HCT116 (cell line): ENCODE measurements around the gene HTR5A. TPM values are rescaled to one million over a fixed set of nuclear protein-coding genes. Genes with fewer than 3 reads are reported as not detected.

Experiments used
- ATAC-seq: fragments of 200-7000 bp; cut with Tn5 transposase; 2 replicates; pipeline ENCODE4 v1.9.1; 2020; ENCODE audit warnings: mild to moderate bottlenecking, moderate library complexity
- BruUV-seq: library from RNA; stranded (reverse); fragments of 400-500 nt; replicated peaks from 2 replicates; lab custom pipeline; 2021; lab: Mats Ljungman, UMichigan
- CTCF ChIA-PET: fragments of 300-600 bp; sonication (Branson Sonifier 250); formaldehyde crosslinking; loops from one replicate; lab custom pipeline; 2021; ENCODE audit warnings: antibody characterized with exemption; lab: Charles Lee
- POLR2A ChIA-PET: fragments of 300-600, 350-600 bp; sonication (Branson Sonifier 250); formaldehyde crosslinking; loops from one replicate; lab custom pipeline; 2021; ENCODE audit warnings: antibody characterized with exemption; lab: Charles Lee
- RAD21 ChIA-PET, 2 experiments: fragments of 300-600 bp; sonication (Branson Sonifier 250); formaldehyde crosslinking; loops; one replicate each; lab custom pipeline; 2023; ENCODE audit warnings: low total read pairs in 2 of 2; ENCODE audit not compliant: uncharacterized antibody in 2 of 2, unreplicated experiment in 2 of 2, low non-redundant PET in 1 of 2; lab: Charles Lee
- DNase-seq: peaks from one replicate; pipeline ENCODE4 v3.0.0-alpha.2; 2010; ENCODE audit warnings: low read depth, low spot score
- H2AFZ ChIP-seq: fragments of 200-600 bp; shearing (Covaris generic), sonication (generic); 2 replicates; pipeline ENCODE4 v1.6.1; 2017; ENCODE audit warnings: low read depth, mixed run types, mixed read lengths, antibody characterized with exemption, low read length; ENCODE audit not compliant: poor library complexity, severe bottlenecking
- H3K27ac ChIP-seq: 2 replicates; pipeline ENCODE4 v1.5.1; 2012; ENCODE audit warnings: low read depth, low read length
- H3K27me3 ChIP-seq: fragments of 200-600 bp; sonication (generic); 2 replicates; pipeline ENCODE4 v1.6.1; 2016; ENCODE audit warnings: mixed run types, low read length, mixed read lengths; ENCODE audit not compliant: insufficient read depth
- H3K36me3 ChIP-seq, 2 experiments: fragments of 200-500 bp in 1 of 2; fragments of 200-600 bp in 1 of 2; sonication (Bioruptor generic) in 1 of 2; sonication (generic) in 1 of 2; 2 replicates each; pipeline versions ENCODE4 v1.5.1 to v1.6.1; 2014 to 2016; ENCODE audit warnings: low read length in 2 of 2, inconsistent platforms in 1 of 2, mixed read lengths in 1 of 2, mixed run types in 1 of 2; ENCODE audit not compliant: insufficient read depth in 2 of 2, control insufficient read depth in 1 of 2
- H3K4me1 ChIP-seq, 2 experiments: fragments of 200-600 bp in 1 of 2; sonication (generic) in 1 of 2; 2 replicates each; pipeline versions ENCODE4 v1.5.1 to v1.6.1; 2012 to 2017; ENCODE audit warnings: low read length in 2 of 2, inconsistent platforms in 1 of 2, mild to moderate bottlenecking in 1 of 2, mixed read lengths in 1 of 2, mixed run types in 1 of 2, moderate library complexity in 1 of 2; ENCODE audit not compliant: insufficient read depth in 2 of 2, control insufficient read depth in 1 of 2
- H3K4me2 ChIP-seq: fragments of 200-600 bp; sonication (generic); 2 replicates; pipeline ENCODE4 v1.6.1; 2017; ENCODE audit warnings: mixed run types, low read length, mixed read lengths
- H3K4me3 ChIP-seq, 2 experiments: fragments of 200-600 bp in 1 of 2; sonication (generic) in 1 of 2; replicated peaks in 1 of 2; 2 replicates each; pipeline ENCODE4 v1.5.1; 2011 to 2016; ENCODE audit warnings: low read length in 2 of 2, control low read depth in 1 of 2, low read depth in 1 of 2, mild to moderate bottlenecking in 1 of 2, mixed read lengths in 1 of 2, mixed run types in 1 of 2
- H3K79me2 ChIP-seq: fragments of 200-600 bp; sonication (generic); 2 replicates; pipeline ENCODE4 v1.6.1; 2017; ENCODE audit warnings: mild to moderate bottlenecking, mixed run types, low read length, moderate library complexity, mixed read lengths; ENCODE audit not compliant: insufficient read depth
- H3K9ac ChIP-seq: fragments of 200-600 bp; sonication (generic); 2 replicates; pipeline ENCODE4 v1.6.1; 2016; ENCODE audit warnings: low read length, mixed read lengths
- H3K9me2 ChIP-seq: fragments of 200-600 bp; sonication (generic), shearing (Covaris generic); 2 replicates; pipeline ENCODE4 v1.6.1; 2017; ENCODE audit warnings: mixed run types, mild to moderate bottlenecking, moderate library complexity; ENCODE audit not compliant: insufficient read depth
- H3K9me3 ChIP-seq, 2 experiments: fragments of 200-500 bp in 1 of 2; fragments of 200-600 bp in 1 of 2; sonication (Bioruptor generic) in 1 of 2; sonication (generic) in 1 of 2; 2 replicates each; pipeline ENCODE4 v1.6.1; 2014 to 2017; ENCODE audit warnings: low read length in 2 of 2, mixed read lengths in 2 of 2, inconsistent platforms in 1 of 2, low read depth in 1 of 2, mild to moderate bottlenecking in 1 of 2, mixed run types in 1 of 2, moderate library complexity in 1 of 2; ENCODE audit not compliant: control insufficient read depth in 1 of 2, insufficient read depth in 1 of 2
- H4K20me1 ChIP-seq: fragments of 200-600 bp; sonication (generic), shearing (Covaris generic); 2 replicates; pipeline ENCODE4 v1.6.1; 2017; ENCODE audit warnings: mixed run types, mild to moderate bottlenecking, moderate library complexity; ENCODE audit not compliant: insufficient read depth
- CBX3 ChIP-seq: IDR thresholded peaks from 2 replicates; pipeline ENCODE4 v1.6.1; 2012; ENCODE audit warnings: low read depth
- CEBPB ChIP-seq: IDR thresholded peaks from 2 replicates; pipeline ENCODE4 v1.6.1; 2012; ENCODE audit warnings: low read depth
- CTCF ChIP-seq, 3 experiments: fragments of 200-600 bp in 1 of 3; sonication (generic) in 1 of 3; IDR thresholded peaks in 2 of 3; conservative IDR thresholded peaks in 1 of 3; 2 replicates each; pipeline ENCODE4 v1.5.1; 2012 to 2017; ENCODE audit warnings: low read depth in 2 of 3, low read length in 2 of 3, antibody characterized with exemption in 1 of 3, borderline replicate concordance in 1 of 3, control low read depth in 1 of 3, mild to moderate bottlenecking in 1 of 3, mixed read lengths in 1 of 3, mixed run types in 1 of 3, moderate library complexity in 1 of 3; ENCODE audit not compliant: insufficient read depth in 1 of 3
- EGR1 ChIP-seq: IDR thresholded peaks from 2 replicates; pipeline ENCODE4 v1.6.1; 2012; ENCODE audit warnings: low read depth
- EZH2 ChIP-seq: fragments of 200-600 bp; sonication (generic); IDR thresholded peaks from 2 replicates; pipeline ENCODE4 v1.6.1; 2017; ENCODE audit warnings: antibody characterized with exemption, mixed run types
- EZH2phosphoT487 ChIP-seq: fragments of 200-600 bp; IDR thresholded peaks from 2 replicates; pipeline ENCODE4 v1.6.1; 2018; ENCODE audit warnings: antibody characterized with exemption, borderline replicate concordance
- FOSL1 ChIP-seq: IDR thresholded peaks from 2 replicates; pipeline ENCODE4 v1.6.1; 2012; ENCODE audit warnings: low read depth
- JUND ChIP-seq: IDR thresholded peaks from 2 replicates; pipeline ENCODE4 v1.6.1; 2012
- POLR2A ChIP-seq: IDR thresholded peaks from 2 replicates; pipeline ENCODE4 v1.7.0; 2011; ENCODE audit warnings: borderline replicate concordance; ENCODE audit not compliant: insufficient read depth, insufficient read length; ENCODE audit errors: extremely low read depth
- SIN3A ChIP-seq: IDR thresholded peaks from 2 replicates; pipeline ENCODE4 v1.6.1; 2012; ENCODE audit warnings: low read depth
- TCF7L2 ChIP-seq: IDR thresholded peaks from 2 replicates; pipeline ENCODE4 v1.7.0; 2011; ENCODE audit warnings: borderline replicate concordance, inconsistent platforms; ENCODE audit not compliant: insufficient read depth, insufficient read length; ENCODE audit errors: extremely low read depth
- ZBTB33 ChIP-seq: IDR thresholded peaks from 2 replicates; pipeline ENCODE4 v1.6.1; 2011; ENCODE audit warnings: mild to moderate bottlenecking, low read length, moderate library complexity; ENCODE audit not compliant: insufficient replicate concordance; ENCODE audit errors: extremely low read depth
- ZNF274 ChIP-seq: fragments of 200-500 bp; sonication (Bioruptor generic); IDR thresholded peaks from 2 replicates; pipeline ENCODE4 v1.6.1; 2014; ENCODE audit warnings: mild to moderate bottlenecking, low read depth, low read length, inconsistent platforms
- intact Hi-C: fragments of 100-400 bp; cut with micrococcal nuclease; formaldehyde crosslinking; loops from 2 replicates; pipeline ENCODE4 v1.10.0; 2022
- total RNA-seq: library from RNA; stranded (reverse); gene quantifications from one replicate; pipeline ENCODE4 v1.2.1, GENCODE V29; 2021; ENCODE audit not compliant: unreplicated experiment
- TF ChIP-seq, protein P1 (sequence below): IDR thresholded peaks from 2 replicates; pipeline ENCODE4 v1.6.1; 2012; ENCODE audit warnings: low read depth

The HTR5A gene
- total RNA-seq, 1 experiment from 2014 or later = not detected

GRCh38 chr7:155122831-155123230 lies 52.7 kb downstream of the HTR5A start:
- H3K27ac ChIP-seq = no peak overlapping the region
- TF ChIP-seq TCF7L2 (no peak), ZNF274 (no peak), EGR1 (no peak), CTCF (IDR thresholded peaks at IDR 0.05 in 2 of 3, conservative IDR thresholded peaks at IDR 0.05 in 1 of 3; ENCODE audit: borderline replicate concordance in 1 of 3, insufficient read depth in 1 of 3, low read depth in 2 of 3, low read length in 2 of 3) (no peak), EZH2 (no peak), JUND (no peak), CEBPB (no peak), SIN3A (no peak), POLR2A (no peak), ZBTB33 (no peak), CBX3 (no peak), FOSL1 (no peak), EZH2phosphoT487 (no peak)
- TF ChIP-seq, protein P1, sequence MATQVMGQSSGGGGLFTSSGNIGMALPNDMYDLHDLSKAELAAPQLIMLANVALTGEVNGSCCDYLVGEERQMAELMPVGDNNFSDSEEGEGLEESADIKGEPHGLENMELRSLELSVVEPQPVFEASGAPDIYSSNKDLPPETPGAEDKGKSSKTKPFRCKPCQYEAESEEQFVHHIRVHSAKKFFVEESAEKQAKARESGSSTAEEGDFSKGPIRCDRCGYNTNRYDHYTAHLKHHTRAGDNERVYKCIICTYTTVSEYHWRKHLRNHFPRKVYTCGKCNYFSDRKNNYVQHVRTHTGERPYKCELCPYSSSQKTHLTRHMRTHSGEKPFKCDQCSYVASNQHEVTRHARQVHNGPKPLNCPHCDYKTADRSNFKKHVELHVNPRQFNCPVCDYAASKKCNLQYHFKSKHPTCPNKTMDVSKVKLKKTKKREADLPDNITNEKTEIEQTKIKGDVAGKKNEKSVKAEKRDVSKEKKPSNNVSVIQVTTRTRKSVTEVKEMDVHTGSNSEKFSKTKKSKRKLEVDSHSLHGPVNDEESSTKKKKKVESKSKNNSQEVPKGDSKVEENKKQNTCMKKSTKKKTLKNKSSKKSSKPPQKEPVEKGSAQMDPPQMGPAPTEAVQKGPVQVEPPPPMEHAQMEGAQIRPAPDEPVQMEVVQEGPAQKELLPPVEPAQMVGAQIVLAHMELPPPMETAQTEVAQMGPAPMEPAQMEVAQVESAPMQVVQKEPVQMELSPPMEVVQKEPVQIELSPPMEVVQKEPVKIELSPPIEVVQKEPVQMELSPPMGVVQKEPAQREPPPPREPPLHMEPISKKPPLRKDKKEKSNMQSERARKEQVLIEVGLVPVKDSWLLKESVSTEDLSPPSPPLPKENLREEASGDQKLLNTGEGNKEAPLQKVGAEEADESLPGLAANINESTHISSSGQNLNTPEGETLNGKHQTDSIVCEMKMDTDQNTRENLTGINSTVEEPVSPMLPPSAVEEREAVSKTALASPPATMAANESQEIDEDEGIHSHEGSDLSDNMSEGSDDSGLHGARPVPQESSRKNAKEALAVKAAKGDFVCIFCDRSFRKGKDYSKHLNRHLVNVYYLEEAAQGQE = no peak
- TF ChIP-seq, all 23 proteins: peak for 0
- H4K20me1 ChIP-seq = no peaks in the 10 kb centered on the region
- CTCF ChIA-PET = no interaction called here
- no peaks in the 10 kb centered on the region for H3K9me2 ChIP-seq
- no peaks in the 10 kb centered on the region for H3K79me2 ChIP-seq
- POLR2A ChIA-PET = no interaction called here
- H3K9me3 ChIP-seq = peaks cover 0 to 5% of the 10 kb centered on the region in 2 experiments; a peak in 1 of 4 replicates
- no peak overlapping the region for H3K4me3 ChIP-seq
- BruUV-seq = no TSS peak
- ATAC-seq = no peak
- H3K27me3 ChIP-seq = peaks cover 2% of the 10 kb centered on the region; the same call in 1 of the 2 replicates
- H3K9ac ChIP-seq = no peak overlapping the region
- no peak overlapping the region for H3K4me2 ChIP-seq
- intact Hi-C loops = no loop called here
- no peaks in the 10 kb centered on the region for H3K36me3 ChIP-seq
- H3K4me1 ChIP-seq = no peaks in the 10 kb centered on the region
- H2AFZ ChIP-seq = no peak overlapping the region
- RAD21 ChIA-PET = no interaction called here
- DNase-seq = no peak
